Measurements from ENCODE around the gene HIBADH. TPM values are rescaled to one million over a fixed set of nuclear protein-coding genes. Genes with fewer than 3 reads are reported as not detected.

HIBADH gene
- total and polyA plus RNA-seq, 2 donors (not counting 3 experiments of a cell fraction or from before 2014, with no cell fraction given), result 22.6 to 30.5 TPM

- Histone ChIP-seq H3K4me3 (replicated peaks in 1 of 3; ENCODE audit: insufficient read depth in 1 of 3, low read depth in 1 of 3, low read length in 3 of 3) (no peak overlapping the region), H3K27ac (ENCODE audit: insufficient read depth, low read depth, low read length) (no peak overlapping the region), H3K9ac (replicated peaks; ENCODE audit: extremely low read depth, insufficient read depth, low read length) (no peak overlapping the region), H3K79me2 (ENCODE audit: control insufficient read depth, insufficient read depth, low read length) (no peaks in the 10 kb centered on the region), H3K4me1 (ENCODE audit: control insufficient read depth, extremely low read depth, insufficient read depth, low read length) (no peaks in the 10 kb centered on the region), H2AFZ (ENCODE audit: low read depth, low read length) (no peak overlapping the region), H4K20me1 (replicated peaks; ENCODE audit: control insufficient read depth, extremely low read depth, insufficient read depth, low read length) (no peaks in the 10 kb centered on the region), H3K4me2 (ENCODE audit: insufficient read depth, low read length) (no peak overlapping the region), H3K9me3 (replicated peaks; ENCODE audit: control insufficient read depth, insufficient read depth, low read length) (no peaks in the 10 kb centered on the region), H3K9me1 (replicated peaks; ENCODE audit: control insufficient read depth, extremely low read depth, insufficient read depth, low read length) (no peaks in the 10 kb centered on the region), H3K36me3 (ENCODE audit: control insufficient read depth in 2 of 2, extremely low read depth in 1 of 2, insufficient read depth in 2 of 2, low read length in 2 of 2) (no peaks in the 10 kb centered on the region), H3K27me3 (ENCODE audit: control insufficient read depth in 2 of 2, insufficient read depth in 2 of 2, low read length in 2 of 2) (no peaks in the 10 kb centered on the region)
- POLR2A ChIA-PET, result interaction anchor here (0.7 kb wide), 1 partner anchor 309 kb away, joined by 5 read pairs; no protein-coding TSS in a partner anchor
- TF ChIP-seq CTCF (IDR thresholded peaks at IDR 0.05; ENCODE audit: extremely low read depth in 1 of 2, insufficient read depth in 1 of 2, low read depth in 1 of 2, low read length in 2 of 2), result no peak
- TF ChIP-seq MYC (IDR thresholded peaks at IDR 0.05; ENCODE audit: low read depth, low read length), result no peak
- TF ChIP-seq POLR2A (IDR thresholded peaks at IDR 0.05; ENCODE audit: low read depth, low read length), result no peak
- no peak for TF ChIP-seq JUN (IDR thresholded peaks at IDR 0.05; ENCODE audit: borderline replicate concordance, insufficient read depth, insufficient read length, low read depth)
- TF ChIP-seq MAX (IDR thresholded peaks at IDR 0.05; ENCODE audit: insufficient read depth, insufficient read length), result no peak
- TF ChIP-seq FOS (IDR thresholded peaks at IDR 0.05; ENCODE audit: borderline replicate concordance, insufficient read depth, low read length), result no peak
- TF ChIP-seq GATA2 (IDR thresholded peaks at IDR 0.05; ENCODE audit: insufficient read depth, insufficient read length, low read depth, low read length), result no peak
- TF ChIP-seq EZH2 (IDR thresholded peaks at IDR 0.05; ENCODE audit: borderline replicate concordance, low read depth, low read length, severe bottlenecking), result no peak
- no peak for TF ChIP-seq POLR2AphosphoS5 (IDR thresholded peaks at IDR 0.05; ENCODE audit: insufficient read depth, low read depth, low read length)
- dilution Hi-C loops (cut with MboI; ENCODE audit: extremely low pct_ligation_motif_present, low sequenced_read_pairs) (no loop called here), intact Hi-C loops (cut with micrococcal nuclease) (no loop called here)
- FAIRE-seq (no peak), DNase-seq (ENCODE audit: low read depth, low spot score) (no peak)
- no TSS peak for BruUV-seq (replicated peaks)
- CTCF ChIA-PET, result interaction anchor here (0.9 kb wide), 1 partner anchor 61 kb away, joined by 3 read pairs; no protein-coding TSS in a partner anchor
These were observed 146.8 kb downstream of the HIBADH start for GRCh38 chr7:27515933-27516332.

All from endothelial cell of umbilical vein (primary cell).